Peyer's patch (tissue), 4 donors: ENCODE measurements around the gene SYNE1. TPM values are rescaled to one million over a fixed set of nuclear protein-coding genes. Genes with fewer than 3 reads are reported as not detected.

Experiments used
- DNase-seq, 3 donors: peaks; one replicate each; pipeline ENCODE4 v3.0.0-alpha.2; 2017 to 2019
- H3K27ac ChIP-seq, 4 donors: fragments of 200-600 bp; sonication (generic); one replicate each; pipeline ENCODE4 v1.5.1; 2016 to 2019
- H3K27me3 ChIP-seq, 2 donors: fragments of 200-600 bp; sonication (generic); one replicate each; pipeline ENCODE4 v1.5.1; 2019
- H3K36me3 ChIP-seq, 3 donors: fragments of 200-600 bp; sonication (generic); one replicate each; pipeline ENCODE4 v1.5.1; 2016 to 2019
- H3K4me1 ChIP-seq, 4 donors: fragments of 200-600 bp; sonication (generic); one replicate each; pipeline ENCODE4 v1.5.1; 2016 to 2019
- H3K4me3 ChIP-seq, 4 donors: fragments of 200-600 bp; sonication (generic); 1 replicate in 3 of 4; 2 replicates in 1 of 4; pipeline ENCODE4 v1.5.1; 2016 to 2019; ENCODE audit warnings: mild to moderate bottlenecking in 1 of 4
- H3K9me3 ChIP-seq, 4 donors: fragments of 200-600 bp; sonication (generic); one replicate each; pipeline ENCODE4 v1.5.1; 2016 to 2019; ENCODE audit warnings: mild to moderate bottlenecking in 1 of 4
- POLR2A ChIP-seq, 2 donors: fragments of 450-650 bp; IDR thresholded peaks; one replicate each; pipeline ENCODE4 v1.5.1; 2017; ENCODE audit warnings: antibody characterized with exemption in 2 of 2, mild to moderate bottlenecking in 2 of 2, moderate library complexity in 2 of 2
- total RNA-seq, 4 donors: library from RNA; depleted of rRNA; stranded (reverse); fragments of >200 nt; gene quantifications; one replicate each; pipeline ENCODE4 v1.1.0, GENCODE V29; 2016
- TF ChIP-seq, protein P1 (sequence below), 6 experiments: fragments of 450-650 bp in 4 of 6; fragments of 200-600 bp in 2 of 6; sonication (generic) in 1 of 6; IDR thresholded peaks; one replicate each; pipeline ENCODE4 v1.5.1; 2017 to 2019; ENCODE audit warnings: antibody characterized with exemption in 6 of 6, mild to moderate bottlenecking in 3 of 6, moderate library complexity in 1 of 6

The SYNE1 gene
- total RNA-seq, 4 donors from 2014 or later = 23.1 to 245 (median 34.8) TPM

DNA sequence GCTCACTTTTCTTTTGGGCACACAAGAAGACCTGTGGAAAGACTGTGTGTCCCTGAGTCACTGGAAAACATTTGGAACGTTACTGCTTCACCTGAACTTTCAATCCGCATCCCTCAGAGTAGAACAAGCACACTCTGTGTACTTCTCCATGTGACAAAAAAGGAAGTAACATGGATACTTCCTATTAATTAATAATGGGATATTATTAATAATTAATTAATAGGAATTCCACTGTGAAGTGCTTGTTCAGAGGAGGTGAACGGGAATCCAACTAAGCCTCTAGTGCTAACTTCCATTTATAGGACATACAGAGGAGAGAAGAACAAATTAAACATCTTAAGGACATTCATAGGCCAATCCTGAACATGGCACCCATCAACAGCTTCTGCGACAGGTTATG lies 407.8 kb downstream of the SYNE1 start:
- Histone ChIP-seq H3K4me1 (no peaks in the 10 kb centered on the region), H3K4me3 (no peak overlapping the region), H3K9me3 (no peaks in the 10 kb centered on the region), H3K36me3 (peaks cover 0 to 34% (median 0%) of the 10 kb centered on the region in 3 donors), H3K27me3 (no peaks in the 10 kb centered on the region), H3K27ac (no peak overlapping the region)
- TF ChIP-seq POLR2A (IDR thresholded peaks at IDR 0.05) = no peak
- TF ChIP-seq, protein P1, sequence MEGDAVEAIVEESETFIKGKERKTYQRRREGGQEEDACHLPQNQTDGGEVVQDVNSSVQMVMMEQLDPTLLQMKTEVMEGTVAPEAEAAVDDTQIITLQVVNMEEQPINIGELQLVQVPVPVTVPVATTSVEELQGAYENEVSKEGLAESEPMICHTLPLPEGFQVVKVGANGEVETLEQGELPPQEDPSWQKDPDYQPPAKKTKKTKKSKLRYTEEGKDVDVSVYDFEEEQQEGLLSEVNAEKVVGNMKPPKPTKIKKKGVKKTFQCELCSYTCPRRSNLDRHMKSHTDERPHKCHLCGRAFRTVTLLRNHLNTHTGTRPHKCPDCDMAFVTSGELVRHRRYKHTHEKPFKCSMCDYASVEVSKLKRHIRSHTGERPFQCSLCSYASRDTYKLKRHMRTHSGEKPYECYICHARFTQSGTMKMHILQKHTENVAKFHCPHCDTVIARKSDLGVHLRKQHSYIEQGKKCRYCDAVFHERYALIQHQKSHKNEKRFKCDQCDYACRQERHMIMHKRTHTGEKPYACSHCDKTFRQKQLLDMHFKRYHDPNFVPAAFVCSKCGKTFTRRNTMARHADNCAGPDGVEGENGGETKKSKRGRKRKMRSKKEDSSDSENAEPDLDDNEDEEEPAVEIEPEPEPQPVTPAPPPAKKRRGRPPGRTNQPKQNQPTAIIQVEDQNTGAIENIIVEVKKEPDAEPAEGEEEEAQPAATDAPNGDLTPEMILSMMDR (IDR thresholded peaks at IDR 0.05) = no peak
- DNase-seq = no peak

DNA sequence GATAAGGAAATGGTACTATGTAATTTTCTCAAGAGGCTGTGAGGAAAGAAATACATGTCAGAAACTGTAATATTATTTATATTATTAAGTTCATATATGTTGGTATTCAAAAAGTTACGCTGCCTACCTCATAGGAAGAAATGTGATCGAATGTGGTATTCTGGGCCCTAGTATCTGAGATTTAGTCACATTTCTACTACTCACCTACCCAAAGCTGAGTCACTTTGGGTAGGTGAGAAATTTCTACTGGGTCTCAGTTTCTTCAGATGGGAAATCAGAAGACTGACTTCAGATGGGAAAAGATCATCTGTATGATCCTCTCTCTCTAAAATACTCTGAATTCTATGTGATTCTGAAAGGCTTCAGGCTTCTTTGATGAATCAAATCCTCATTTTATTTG lies 411.0 kb downstream of the SYNE1 start:
- TF ChIP-seq, protein P1 (IDR thresholded peaks at IDR 0.05) = no peak
- no peak for TF ChIP-seq POLR2A (IDR thresholded peaks at IDR 0.05)
- Histone ChIP-seq H3K4me1 (no peaks in the 10 kb centered on the region), H3K27me3 (no peaks in the 10 kb centered on the region), H3K36me3 (peaks cover 0 to 45% (median 0%) of the 10 kb centered on the region in 3 donors), H3K9me3 (peaks cover 0 to 10% (median 4%) of the 10 kb centered on the region in 4 donors), H3K27ac (no peak overlapping the region), H3K4me3 (no peak overlapping the region)
- no peak for DNase-seq

DNA sequence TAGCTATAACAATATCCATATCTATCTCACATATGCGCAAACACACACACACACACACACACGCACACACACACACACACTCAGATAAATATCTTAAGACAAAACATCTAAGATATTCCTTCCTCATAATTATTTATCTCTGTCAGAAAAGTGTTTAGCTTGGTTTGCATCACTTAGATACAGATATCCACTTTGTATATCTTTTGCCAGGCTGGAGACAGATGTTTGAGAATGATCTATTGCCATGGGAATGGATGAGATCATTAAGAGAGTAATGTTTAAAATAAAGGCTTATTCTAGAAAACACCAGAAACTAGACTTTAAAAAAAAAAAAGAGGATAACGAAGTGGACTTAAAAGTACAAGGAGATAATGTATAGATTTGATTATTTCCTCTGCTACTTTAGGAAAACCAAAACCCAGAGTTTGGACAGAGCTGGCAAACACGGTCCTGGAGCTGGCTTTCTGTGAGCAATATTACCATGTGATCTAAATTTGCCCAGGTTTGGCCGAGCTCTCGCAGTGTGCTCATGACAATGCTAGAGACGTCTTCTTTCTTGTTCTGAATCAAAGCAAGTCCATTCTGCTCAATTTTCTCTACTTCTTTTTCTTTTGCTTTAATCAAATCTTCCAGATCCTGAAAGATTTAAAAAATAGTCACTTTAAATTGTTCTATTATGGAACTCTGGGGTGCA lies 411.8 kb downstream of the SYNE1 start:
- H3K27me3 ChIP-seq = no peaks in the 10 kb centered on the region
- TF ChIP-seq, protein P1 (IDR thresholded peaks at IDR 0.05) = no peak
- no peak for TF ChIP-seq POLR2A (IDR thresholded peaks at IDR 0.05)
- DNase-seq = no peak
- peaks cover 0 to 46% (median 0%) of the 10 kb centered on the region in 3 donors for H3K36me3 ChIP-seq
- no peak overlapping the region for H3K27ac ChIP-seq
- H3K4me3 ChIP-seq = no peak overlapping the region
- no peaks in the 10 kb centered on the region for H3K4me1 ChIP-seq
- H3K9me3 ChIP-seq = peaks cover 0 to 10% (median 4%) of the 10 kb centered on the region in 4 donors

DNA sequence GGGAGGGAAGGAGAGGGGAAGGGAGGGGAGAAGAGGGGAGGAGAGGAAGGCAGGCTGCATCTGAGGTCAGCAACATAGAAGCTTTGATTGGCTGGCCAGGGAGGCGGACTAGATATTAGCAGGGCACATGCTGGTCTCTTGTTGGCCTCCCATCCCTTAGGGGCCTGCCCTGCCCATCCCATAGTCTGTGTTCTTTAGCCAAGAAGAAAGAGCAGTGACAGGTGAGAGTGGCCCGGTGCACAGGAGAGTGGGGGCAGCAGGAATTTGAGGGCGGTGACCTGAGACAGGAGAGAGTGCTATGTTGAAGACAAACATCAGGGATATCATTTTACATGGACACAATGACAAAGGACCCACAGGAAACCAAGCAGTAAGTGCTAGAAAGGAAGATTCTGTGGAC lies 413.5 kb downstream of the SYNE1 start:
- H3K4me3 ChIP-seq = no peak overlapping the region
- H3K9me3 ChIP-seq = peaks cover 0 to 10% (median 4%) of the 10 kb centered on the region in 4 donors
- DNase-seq = no peak
- H3K27me3 ChIP-seq = no peaks in the 10 kb centered on the region
- H3K36me3 ChIP-seq = peaks cover 0 to 40% (median 0%) of the 10 kb centered on the region in 3 donors
- no peak overlapping the region for H3K27ac ChIP-seq
- TF ChIP-seq, protein P1 (IDR thresholded peaks at IDR 0.05) = no peak
- TF ChIP-seq POLR2A (IDR thresholded peaks at IDR 0.05) = no peak
- no peaks in the 10 kb centered on the region for H3K4me1 ChIP-seq

DNA sequence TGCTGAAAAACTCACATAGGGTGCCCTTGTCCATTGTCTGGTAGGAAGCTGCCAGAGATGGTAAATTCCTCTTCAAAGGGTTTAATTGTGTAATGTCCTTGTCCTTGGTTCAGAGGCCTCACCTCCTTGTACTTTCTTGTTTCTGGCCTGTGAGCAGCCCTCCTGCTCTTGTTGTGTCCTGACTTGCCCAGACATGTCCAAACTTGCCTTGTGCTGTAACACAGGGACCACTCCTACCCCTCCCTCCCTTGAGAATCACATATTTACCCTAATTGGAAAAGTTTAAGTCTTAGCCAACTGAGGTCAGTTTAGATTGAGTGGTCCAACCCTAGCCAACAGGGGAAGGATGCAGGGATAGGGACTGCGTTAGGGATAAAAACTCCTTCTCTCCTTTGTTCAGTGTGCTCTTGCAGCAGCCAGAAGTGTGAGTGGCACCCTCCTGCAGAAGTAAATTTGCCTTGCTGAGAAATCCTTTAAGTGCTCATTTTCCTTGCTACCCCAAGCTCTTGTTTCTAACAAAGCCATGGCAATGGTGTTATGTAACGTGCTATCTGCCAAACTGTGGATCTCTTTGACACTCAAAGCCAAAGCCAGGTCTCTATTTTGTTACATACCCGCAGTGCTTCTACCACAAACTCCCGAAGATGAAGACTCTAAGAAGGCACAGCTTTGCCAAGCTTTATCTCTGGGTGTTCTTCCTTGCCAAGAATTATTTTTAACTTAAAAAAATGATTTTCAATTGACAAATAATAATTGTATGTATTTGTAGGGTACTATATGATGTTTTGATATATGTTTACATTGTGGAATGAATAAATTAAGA lies 415.1 kb downstream of the SYNE1 start:
- Histone ChIP-seq H3K27me3 (no peaks in the 10 kb centered on the region), H3K9me3 (peaks cover 0 to 10% (median 4%) of the 10 kb centered on the region in 4 donors), H3K4me1 (no peaks in the 10 kb centered on the region), H3K27ac (no peak overlapping the region), H3K36me3 (peaks cover 0 to 52% (median 0%) of the 10 kb centered on the region in 3 donors), H3K4me3 (no peak overlapping the region)
- DNase-seq = no peak
- TF ChIP-seq, protein P1 (IDR thresholded peaks at IDR 0.05) = no peak
